ENCODE data around the gene STS.

- TF ChIP-seq, protein P1, sequence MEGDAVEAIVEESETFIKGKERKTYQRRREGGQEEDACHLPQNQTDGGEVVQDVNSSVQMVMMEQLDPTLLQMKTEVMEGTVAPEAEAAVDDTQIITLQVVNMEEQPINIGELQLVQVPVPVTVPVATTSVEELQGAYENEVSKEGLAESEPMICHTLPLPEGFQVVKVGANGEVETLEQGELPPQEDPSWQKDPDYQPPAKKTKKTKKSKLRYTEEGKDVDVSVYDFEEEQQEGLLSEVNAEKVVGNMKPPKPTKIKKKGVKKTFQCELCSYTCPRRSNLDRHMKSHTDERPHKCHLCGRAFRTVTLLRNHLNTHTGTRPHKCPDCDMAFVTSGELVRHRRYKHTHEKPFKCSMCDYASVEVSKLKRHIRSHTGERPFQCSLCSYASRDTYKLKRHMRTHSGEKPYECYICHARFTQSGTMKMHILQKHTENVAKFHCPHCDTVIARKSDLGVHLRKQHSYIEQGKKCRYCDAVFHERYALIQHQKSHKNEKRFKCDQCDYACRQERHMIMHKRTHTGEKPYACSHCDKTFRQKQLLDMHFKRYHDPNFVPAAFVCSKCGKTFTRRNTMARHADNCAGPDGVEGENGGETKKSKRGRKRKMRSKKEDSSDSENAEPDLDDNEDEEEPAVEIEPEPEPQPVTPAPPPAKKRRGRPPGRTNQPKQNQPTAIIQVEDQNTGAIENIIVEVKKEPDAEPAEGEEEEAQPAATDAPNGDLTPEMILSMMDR (IDR thresholded peaks at IDR 0.05; ENCODE audit: insufficient read depth, low read depth, low read length) = no peak
- TF ChIP-seq EZH2 (IDR thresholded peaks at IDR 0.05; ENCODE audit: insufficient read depth, low read length) = no peak
Observed at GRCh38 chrX:7143941-7144525, 3.5 kb upstream of the STS start.

Data from astrocyte (in vitro differentiated cells and primary cell).